ENCODE data around the gene DDX24. TPM values are rescaled to one million over a fixed set of nuclear protein-coding genes. Genes with fewer than 3 reads are reported as not detected.
"Not testable (repeated sequence)": the region's sequence is repeated elsewhere in the genome, so short reads cannot be mapped to it uniquely, and the experiment has no call there.

DDX24 gene
- total RNA-seq, 2 experiments from 2014 or later, result 273 to 292 TPM

DNA sequence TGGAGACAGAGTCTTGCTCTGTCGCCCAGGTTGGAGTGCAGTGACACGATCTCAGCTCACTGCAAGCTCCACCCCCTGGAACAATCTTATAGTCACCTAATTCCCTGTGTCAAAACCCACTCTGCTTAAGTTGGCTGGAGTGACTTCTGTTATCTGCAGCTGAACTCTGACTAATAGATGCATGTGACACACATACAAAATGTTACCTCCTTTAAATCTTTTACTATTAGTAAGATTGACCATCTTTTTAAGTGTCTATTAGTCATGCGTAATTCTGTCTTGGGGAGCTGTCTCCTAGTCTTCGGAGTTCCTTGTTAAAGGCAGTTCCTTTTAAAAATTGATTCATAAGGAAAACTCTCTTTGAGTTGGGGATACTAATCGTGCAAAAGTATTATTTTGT is 7.5 kb upstream of the DDX24 start:
- ChIA-PET CTCF (no interaction called here), POLR2A (no interaction called here)

DNA sequence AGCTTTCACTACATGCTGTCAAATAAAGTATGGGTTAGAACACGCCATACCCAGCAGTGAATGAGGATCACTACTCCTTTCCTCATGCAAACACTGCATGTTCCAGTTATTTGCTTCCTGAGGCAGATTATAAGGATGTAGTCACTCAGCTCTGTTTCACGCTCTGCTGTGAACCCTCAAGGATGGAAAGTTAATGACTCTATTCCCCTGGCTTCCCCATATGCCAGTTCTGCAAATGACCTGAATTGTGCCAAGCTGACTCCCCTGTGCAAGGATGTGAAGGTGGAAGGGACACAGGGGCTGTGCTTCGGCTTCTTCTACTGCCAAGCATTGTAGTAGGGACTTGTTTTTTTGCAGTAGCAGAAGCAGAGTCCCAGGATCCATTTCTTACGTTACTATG is 6.9 kb upstream of the DDX24 start:
- ChIA-PET POLR2A (no interaction called here), CTCF (no interaction called here)

DNA sequence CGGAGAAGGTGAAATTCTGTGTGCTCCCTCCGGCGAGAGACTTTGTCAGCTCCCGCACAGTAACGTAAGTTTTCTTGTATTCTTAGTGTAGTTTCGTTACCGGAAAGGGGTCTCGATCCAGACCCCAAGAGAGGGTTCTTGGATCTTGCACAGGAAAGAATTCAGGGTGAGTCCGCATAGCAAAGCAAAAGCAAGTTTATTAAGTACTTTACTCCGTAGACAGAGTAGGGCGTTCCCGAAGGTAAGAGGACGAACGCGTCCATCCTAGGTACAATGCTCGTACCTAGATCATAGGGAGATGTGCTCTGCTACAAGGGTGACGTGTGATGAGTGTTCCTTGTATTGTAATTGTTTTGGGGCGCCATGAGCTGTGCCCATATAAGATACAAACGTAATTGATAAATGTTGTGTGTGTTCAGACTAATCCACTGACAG is 401 bp upstream of the DDX24 start:
- ChIA-PET CTCF (interaction anchor here (0.9 to 2.4 kb wide), 5 partner anchors 25 to 142 kb away, joined by 3 to 8 read pairs (median 5); no protein-coding TSS in a partner anchor), POLR2A (interaction anchor here (0.6 to 2.1 kb wide), 4 partner anchors 11 to 48 kb away, joined by 5 to 9 read pairs (median 5); partner anchors contain the start of gene IFI27L2)

DNA sequence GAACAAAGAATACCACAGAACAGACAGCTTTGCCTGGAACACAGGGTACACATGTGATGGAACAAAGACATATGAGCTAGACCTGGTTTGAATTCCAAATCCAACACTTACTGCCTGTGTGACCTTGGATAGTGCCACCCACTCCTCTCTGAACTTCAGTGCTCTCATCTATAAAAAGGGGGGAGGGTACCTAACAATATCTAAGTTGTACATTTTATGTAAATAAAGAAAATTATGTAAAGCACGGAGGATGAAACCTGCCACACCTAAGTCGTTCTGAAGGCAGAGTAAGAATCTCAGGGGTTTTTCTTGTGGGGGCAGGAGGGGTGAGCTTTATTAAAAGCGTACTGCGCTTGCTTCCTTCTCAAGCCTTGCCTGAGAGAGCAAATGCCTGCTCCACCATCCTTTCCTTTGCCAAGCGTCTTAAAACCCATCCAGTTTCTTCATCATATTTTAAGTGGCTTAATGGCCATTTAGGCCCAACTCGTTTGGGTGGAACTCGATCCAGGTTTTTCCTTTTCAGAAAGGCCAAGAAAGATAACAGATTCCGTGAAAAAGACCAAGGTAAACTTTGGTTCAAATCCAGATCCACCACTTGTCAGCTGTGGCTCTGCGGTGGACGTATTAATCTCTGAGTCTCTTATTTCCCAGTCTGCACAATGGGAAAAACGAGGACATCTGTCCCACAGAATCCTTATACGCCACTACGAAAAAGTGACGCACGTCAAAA is 946 bp downstream of the DDX24 start:
- ChIA-PET CTCF (interaction anchor here (0.7 to 2.4 kb wide), 3 partner anchors 31 to 100 kb away, joined by 3 to 8 read pairs (median 3); no protein-coding TSS in a partner anchor), POLR2A (no interaction called here)

DNA sequence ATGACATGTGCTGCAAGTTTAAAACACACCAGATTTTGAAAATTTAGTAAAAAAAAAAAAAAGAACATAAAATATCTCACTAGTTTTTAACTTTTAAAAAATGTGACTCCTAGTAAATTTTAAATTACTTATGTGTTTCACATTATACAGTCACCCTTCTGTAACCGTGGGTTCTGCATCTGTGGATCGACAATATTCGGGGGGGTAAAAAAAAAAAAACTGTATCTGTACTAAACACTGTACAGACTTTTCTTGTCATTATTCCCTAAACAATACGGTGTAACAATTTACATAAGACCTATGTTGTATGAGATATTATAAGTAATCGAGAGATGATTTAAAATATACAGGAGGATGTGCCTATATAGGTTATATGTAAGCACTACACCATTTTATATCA is 3.2 kb downstream of the DDX24 start:
- POLR2A ChIA-PET, result interaction anchor here (0.6 kb wide), 1 partner anchor 97 kb away, joined by 3 read pairs; no protein-coding TSS in a partner anchor
- CTCF ChIA-PET, result no interaction called here

DNA sequence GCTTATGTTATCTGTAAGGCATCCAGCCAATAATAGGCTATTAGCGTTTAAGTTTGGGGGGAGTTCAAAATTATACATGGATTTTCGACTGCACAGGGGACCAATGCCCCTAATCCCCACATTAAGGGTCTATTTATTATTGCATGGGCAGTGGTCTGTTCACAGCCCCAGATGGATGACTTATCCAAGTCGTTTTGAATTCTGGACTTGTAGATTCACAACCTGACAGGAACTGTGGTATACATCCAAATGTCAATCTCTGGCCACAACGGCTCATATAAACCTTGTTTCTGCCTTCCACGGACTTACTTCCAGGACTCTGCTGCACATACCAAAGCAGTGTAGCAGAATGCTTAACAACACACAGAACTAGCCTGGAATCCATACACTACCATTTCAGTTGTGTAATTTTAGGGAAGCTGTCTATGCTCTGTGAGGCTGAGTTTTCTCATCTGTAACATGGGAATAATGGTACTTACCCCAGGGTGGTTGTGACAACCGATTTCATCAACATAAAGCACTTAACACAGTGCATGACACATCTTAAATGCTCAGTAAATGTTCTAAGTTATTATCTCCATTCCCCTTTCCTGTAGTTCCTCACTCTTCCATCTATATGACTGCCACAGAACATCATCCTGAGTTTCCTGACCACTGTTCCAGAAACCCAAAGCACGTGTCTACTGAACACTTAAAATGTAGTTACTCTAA is 3.7 kb downstream of the DDX24 start:
- ChIA-PET CTCF (no interaction called here), POLR2A (no interaction called here)

DNA sequence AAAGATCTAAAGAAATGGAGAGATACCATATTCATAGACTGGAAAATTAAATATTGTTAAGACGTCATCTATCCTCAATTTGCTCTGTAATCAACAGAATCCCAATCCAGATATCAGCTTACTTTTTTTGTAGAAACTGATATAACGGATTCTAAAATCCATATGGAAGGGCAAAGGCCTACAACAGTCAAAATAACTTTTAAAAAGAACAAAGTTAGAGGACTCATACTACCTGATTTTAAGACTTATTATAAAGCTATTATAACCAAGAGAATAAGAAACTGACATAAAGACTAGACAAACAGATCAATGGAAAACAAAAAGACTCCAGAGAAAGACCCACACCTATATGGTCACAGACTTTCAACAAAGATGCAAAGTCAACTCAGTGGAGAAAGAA is 6.0 kb downstream of the DDX24 start:
- ChIA-PET CTCF (interaction anchor here (0.7 kb wide), 1 partner anchor 135 kb away, joined by 3 read pairs; no protein-coding TSS in a partner anchor), POLR2A (no interaction called here)

DNA sequence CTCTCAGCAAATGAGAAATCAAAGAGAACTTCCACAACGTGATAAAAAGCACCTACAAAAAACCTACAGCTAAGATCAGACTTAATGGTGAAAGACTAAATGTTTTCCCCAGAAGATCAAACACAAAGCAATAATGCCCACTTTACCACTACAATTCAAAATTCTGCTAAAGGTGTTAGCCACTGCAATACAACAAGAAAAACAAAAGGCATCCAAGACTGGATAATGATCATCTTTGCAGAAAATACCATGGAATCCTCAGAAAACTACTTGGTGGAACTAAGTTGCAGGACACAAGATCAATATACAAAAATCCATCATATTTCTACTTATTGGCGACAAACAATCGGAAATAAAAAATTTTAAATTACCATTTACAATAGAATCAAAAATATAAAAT is 6.5 kb downstream of the DDX24 start:
- CTCF ChIA-PET, result interaction anchor here (0.7 kb wide), 1 partner anchor 135 kb away, joined by 3 read pairs; no protein-coding TSS in a partner anchor
- POLR2A ChIA-PET, result no interaction called here

DNA sequence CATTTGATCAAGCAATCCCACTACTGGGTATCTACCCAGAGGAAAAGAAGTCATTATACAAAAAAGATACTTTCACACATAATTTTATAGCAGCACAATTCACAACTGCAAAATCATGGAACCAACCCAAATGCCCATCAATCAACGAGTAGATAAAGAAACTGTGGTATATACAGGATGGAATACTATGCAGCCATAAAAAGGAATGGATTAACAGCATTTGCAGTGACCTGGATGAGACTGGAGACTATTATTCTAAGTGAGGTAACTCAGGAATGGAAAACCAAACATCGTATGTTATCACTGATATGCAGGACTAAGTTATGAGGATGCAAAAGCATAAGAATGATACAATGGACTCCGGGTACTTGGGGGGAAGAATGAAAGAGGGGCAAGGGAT is 8.9 kb downstream of the DDX24 start:
- POLR2A ChIA-PET, CTCF ChIA-PET: not testable (repeated sequence)

DNA sequence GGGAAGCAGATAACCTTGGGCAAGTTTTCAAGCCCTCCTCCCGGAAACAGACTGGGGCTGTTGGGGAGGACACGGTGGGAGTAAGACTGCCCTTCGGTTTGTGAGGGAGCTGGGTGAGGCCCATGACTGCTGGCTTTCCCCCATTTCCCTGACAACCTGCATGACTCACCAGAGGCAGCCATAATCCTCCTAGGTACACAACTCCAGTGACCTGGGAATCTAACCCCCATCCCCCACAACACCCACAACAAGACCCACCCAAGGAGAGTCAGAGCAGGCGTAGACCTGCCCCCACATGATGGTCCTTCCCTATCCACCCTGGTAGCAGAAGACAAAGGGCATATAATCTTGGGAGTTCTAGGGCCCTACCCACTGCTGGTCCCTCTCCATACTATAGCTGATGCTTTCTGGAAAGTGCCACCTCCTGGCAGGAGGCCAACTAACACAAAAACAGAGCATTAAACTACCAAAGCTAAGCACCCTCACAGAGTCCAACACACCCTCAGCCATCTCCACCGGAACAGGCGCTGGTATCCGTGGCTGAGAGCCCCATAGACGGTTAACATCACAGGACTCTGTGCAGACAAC is 14.8 kb downstream of the DDX24 start:
- POLR2A ChIA-PET, result no interaction called here
- CTCF ChIA-PET, result no interaction called here

DNA sequence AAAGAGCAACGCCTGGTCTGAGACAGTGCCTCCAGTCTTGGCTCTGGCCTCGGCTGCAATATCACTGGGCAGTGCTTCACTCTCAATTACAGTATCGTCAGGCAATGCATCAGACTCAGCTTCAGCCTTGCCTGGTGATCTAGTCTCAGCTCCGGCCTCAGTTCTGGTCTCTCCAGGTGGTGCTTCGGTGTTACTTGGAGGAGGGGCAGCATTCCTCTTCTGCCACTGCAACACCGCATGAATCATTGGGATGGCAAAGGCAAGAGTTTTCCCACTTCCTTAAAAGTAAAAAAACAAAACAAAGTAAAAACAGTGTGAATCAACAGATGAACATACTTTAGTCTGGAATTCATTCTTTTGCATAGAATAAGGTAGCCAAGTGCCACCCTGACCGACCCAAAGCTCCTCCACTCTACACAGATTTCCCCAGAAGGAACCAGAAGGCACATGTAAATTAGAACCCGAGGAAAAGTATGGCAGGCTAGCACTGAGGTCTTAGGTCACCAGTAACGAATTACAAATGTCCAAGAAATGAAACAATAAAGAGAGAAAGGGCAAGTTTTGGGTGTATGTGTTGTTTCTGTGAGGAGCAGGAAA is 18.6 kb downstream of the DDX24 start:
- CTCF ChIA-PET, result interaction anchor here (1.3 kb wide), 1 partner anchor 12 kb away, joined by 3 read pairs; no protein-coding TSS in a partner anchor
- POLR2A ChIA-PET, result no interaction called here

DNA sequence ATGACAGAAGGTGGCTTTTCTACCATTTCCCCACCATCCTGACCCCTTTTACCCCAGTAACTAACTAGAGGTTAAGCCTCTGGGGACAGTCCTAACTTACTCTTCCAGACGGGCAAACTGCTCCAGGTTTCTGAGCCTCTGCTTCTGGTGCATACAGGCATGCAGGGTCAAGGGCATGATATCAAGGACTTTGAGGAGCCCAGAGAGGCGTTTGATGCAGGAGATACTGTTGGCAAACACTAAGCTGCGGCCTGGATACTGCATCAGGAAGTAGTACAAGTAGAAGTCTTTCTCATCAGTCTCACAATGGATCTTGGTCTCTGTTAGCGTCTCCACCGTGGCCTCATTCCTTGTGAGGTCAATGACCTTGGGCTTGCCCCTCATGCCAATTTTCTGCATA is 21.0 kb downstream of the DDX24 start:
- ChIA-PET CTCF (no interaction called here), POLR2A (no interaction called here)

DNA sequence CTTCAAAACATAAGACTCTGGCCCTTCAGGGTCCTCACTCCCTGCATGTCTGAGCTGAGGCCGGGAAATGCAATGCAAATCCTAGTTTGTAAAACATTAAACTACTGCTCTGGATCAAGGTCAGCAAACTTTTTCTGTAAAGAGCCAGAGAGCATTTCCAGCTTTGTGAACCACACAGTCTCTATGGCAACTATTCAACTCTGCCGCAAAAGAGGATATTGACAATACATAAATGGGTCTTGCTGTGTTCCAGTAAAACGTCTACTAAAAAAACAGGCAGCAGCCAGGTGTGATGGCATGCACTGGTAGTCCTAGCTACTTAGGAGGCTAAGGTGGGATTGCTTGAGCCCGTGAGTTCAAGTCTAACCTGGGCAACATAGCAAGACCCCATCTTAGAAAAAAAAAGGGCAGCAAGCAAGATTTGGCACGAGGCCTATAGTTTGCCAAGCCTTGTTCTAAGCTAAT is 22.3 kb downstream of the DDX24 start:
- ChIA-PET POLR2A (interaction anchor here (1.2 kb wide), 1 partner anchor 23 kb away, joined by 5 read pairs; the partner anchor contains the start of gene IFI27L1), CTCF (interaction anchor here (0.9 kb wide), 1 partner anchor 22 kb away, joined by 4 read pairs; no protein-coding TSS in a partner anchor)

DNA sequence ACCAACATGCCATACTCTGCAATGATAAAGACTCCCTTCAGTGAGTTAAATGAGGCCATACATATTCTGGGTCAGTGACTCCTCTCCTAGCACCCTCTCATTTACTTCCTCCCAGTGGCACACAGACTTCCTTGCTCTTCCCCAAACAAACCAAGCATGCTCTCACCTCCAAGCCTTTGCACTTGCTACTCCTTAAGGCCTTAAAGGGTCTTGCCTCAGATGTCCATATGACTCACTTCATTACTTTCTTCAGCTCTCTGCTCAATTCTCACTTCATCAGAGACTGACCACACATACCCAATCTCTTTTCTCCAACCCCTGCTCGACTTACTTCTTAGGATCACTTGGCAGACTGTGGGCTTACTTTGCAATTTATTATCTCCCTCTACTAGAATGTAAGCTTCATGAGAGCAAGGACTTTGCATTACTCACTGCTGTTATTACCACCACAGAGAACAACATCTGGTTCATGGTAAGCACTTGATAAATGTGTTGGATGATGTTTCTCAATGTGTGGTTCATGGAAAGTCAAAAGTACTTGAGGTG is 22.8 kb downstream of the DDX24 start:
- ChIA-PET CTCF (interaction anchor here (0.9 kb wide), 1 partner anchor 22 kb away, joined by 4 read pairs; no protein-coding TSS in a partner anchor), POLR2A (interaction anchor here (1.2 kb wide), 1 partner anchor 23 kb away, joined by 5 read pairs; the partner anchor contains the start of gene IFI27L1)

DNA sequence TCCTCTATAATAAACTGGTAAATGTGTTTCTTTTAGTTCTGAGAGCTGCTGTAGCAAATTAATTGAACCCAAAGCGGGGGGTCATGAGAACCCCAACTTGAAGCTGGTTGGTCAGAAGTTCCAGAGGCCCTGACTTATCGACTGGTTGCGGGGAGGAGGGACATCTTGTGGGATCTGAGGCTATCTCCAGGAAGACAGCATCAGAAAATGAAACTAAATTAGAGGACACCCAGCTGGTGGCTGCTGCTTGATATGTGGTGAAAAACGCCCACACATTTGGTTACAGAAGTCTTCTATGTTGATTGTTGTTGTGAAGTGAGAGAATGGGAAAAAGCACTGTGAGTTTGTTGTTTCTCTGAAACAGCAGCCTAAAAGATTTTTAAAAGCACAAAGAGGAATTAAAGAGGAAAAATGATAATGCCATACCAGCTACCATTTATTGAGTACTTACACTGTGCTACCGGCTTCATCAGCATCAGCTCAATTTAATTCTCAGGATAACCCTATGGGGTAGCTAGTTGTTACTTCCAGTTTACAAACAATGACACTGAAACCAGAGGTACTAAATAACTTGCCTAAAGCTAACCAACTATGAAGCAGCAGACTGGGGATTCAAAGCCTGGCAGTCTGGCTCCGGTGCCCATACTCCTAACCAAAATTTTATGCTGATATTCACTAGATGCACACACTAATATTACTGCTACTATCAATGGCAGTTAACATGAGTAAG is 24.3 kb downstream of the DDX24 start:
- ChIA-PET POLR2A (interaction anchor here (2.0 kb wide), 1 partner anchor 24 kb away, joined by 5 read pairs; the partner anchor contains the start of genes DDX24 and IFI27L1), CTCF (interaction anchor here (1.0 to 2.0 kb wide), 3 partner anchors 20 to 24 kb away, joined by 3 to 4 read pairs (median 3); partner anchors contain the start of genes DDX24 and IFI27L1)

DNA sequence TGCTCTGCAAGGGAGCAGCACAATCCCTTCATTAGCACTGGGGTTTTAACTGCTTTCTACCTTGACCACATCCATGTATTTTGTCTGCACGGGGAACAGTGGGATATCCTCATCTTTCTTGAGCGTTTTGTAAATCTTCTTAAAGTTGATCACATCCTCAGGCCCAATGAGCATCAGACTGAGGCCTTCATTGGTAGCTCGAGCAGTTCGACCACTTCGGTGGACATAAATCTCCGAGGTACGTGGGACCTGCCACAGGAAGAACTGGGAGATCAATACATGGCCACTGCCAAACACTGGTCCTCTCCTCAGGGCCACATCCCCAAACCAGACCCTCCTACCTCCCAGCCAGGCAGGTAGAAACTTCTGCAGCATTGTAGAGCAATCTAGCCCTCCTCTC is 26.1 kb downstream of the DDX24 start:
- ChIA-PET CTCF (interaction anchor here (1.3 kb wide), 1 partner anchor 19 kb away, joined by 3 read pairs; no protein-coding TSS in a partner anchor), POLR2A (no interaction called here)

DNA sequence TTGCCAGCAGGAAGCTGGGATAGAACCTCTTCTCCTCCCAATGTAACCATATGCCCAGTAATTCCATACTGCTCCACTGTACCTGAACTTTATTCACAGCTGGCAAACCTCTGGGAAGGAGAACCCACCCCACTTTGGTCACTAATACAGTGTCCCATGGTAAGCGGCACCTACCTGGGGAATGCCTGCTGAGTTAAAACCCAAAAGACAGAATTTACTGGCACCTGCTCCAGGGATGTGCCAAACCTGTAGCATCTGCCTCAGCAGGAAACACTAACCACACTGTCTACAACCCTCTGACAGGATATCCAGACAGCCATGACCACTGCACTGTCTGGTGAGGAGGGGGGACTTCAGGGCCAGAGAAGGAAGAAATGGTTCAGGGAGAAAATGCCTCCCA is 26.6 kb downstream of the DDX24 start:
- POLR2A ChIA-PET, result no interaction called here
- CTCF ChIA-PET, result interaction anchor here (1.3 kb wide), 1 partner anchor 19 kb away, joined by 3 read pairs; no protein-coding TSS in a partner anchor

DNA sequence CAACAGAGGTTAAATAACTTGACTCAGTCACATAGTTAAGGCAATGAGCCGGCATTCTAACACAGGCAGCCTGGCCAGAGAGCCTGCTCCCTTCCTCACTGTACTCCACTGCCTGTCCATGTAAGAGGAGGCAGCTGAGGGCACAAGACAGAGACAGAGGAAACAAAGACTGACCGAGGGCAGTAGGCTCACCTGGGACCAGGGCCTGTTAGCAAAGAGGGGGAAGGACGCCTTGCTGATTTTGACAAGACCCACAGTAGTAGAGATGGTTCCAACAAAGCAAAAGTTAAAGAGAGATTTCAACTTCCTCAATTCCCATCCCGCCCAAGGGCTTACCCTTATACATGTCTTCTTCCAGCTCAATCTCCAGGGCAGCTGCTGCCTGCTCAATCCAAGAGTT is 28.3 kb downstream of the DDX24 start:
- POLR2A ChIA-PET, result no interaction called here

More for the DNA sequence above, 28.3 kb downstream of the DDX24 start:
- CTCF ChIA-PET, result interaction anchor here (0.6 to 1.5 kb wide), 3 partner anchors 11 to 109 kb away, joined by 3 to 4 read pairs (median 3); partner anchors contain the start of gene IFI27L2

Data from activated CD8-positive, alpha-beta memory T cell treated with anti-CD3 and anti-CD28 coated beads for 36 hours (primary cell).